Upper lobe of left lung (tissue), 4 donors: ENCODE results near the gene VPS39.

ENCODE experiments used
- POLR2A ChIP-seq, 4 donors: fragments of 450-650 bp; IDR thresholded peaks; one replicate each; pipeline ENCODE4 v1.5.1; 2016 to 2017; ENCODE audit warnings: antibody characterized with exemption in 4 of 4, mild to moderate bottlenecking in 2 of 4
- TF ChIP-seq, protein P1 (sequence below), 6 experiments: fragments of 450-650 bp in 4 of 6; fragments of 200-600 bp in 2 of 6; sonication (generic) in 2 of 6; IDR thresholded peaks; one replicate each; pipeline ENCODE4 v1.5.1; 2016 to 2019; ENCODE audit warnings: antibody characterized with exemption in 6 of 6

DNA sequence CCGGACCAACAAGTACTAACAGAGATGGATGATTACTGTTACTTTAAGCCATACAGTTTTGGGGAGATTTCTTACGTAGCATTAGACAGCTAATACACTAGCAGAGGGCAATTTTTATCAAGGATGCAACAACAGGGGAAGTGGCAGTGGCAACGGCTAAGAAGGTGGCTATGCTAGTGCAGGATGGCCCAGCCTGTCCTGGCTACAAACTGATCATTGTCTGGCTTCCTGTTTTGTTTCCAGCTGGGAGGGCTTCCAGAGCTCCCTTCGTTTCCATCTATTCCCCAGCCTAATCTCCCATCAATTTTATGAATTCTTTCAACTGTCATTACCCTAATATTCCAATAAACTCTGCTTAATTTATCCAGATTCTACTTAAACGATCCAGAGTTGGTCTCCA, 35.6 kb downstream of the VPS39 start:
- TF ChIP-seq, protein P1, sequence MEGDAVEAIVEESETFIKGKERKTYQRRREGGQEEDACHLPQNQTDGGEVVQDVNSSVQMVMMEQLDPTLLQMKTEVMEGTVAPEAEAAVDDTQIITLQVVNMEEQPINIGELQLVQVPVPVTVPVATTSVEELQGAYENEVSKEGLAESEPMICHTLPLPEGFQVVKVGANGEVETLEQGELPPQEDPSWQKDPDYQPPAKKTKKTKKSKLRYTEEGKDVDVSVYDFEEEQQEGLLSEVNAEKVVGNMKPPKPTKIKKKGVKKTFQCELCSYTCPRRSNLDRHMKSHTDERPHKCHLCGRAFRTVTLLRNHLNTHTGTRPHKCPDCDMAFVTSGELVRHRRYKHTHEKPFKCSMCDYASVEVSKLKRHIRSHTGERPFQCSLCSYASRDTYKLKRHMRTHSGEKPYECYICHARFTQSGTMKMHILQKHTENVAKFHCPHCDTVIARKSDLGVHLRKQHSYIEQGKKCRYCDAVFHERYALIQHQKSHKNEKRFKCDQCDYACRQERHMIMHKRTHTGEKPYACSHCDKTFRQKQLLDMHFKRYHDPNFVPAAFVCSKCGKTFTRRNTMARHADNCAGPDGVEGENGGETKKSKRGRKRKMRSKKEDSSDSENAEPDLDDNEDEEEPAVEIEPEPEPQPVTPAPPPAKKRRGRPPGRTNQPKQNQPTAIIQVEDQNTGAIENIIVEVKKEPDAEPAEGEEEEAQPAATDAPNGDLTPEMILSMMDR (IDR thresholded peaks at IDR 0.05): no peak
- TF ChIP-seq POLR2A (IDR thresholded peaks at IDR 0.05): no peak
